Measurements from ENCODE around the gene CDCP1.
"Not testable (repeated sequence)": the region's sequence is repeated elsewhere in the genome, so short reads cannot be mapped to it uniquely, and the experiment has no call there.

The CDCP1 gene

GRCh38 chr3:45053805-45054195 lies 92.4 kb downstream of the CDCP1 start:
- DNase-seq, result not testable (repeated sequence)

DNA sequence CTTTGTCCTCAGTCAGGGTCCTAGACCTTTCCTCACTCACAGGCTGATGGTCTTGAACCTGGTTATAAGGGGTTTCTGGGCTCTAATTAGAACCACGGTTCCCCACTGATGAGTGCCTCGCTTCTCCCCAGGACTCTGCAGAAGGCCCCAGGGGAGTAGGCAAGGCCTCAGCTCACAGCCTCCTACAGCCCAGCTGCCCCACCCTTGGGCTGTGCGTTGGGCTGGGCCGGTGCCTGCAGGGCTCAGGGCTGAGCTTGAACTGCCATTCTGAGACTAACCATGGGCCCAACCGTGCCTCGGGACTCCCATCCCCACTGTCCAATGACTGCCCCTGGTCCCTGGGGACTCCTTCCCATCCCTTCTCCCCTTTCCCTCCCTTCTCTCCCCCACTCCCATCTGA lies 94.5 kb downstream of the CDCP1 start:
- no peak for DNase-seq

GRCh38 chr3:45049807-45050206 lies 96.4 kb downstream of the CDCP1 start:
- no peak for DNase-seq

GRCh38 chr3:45048244-45048643 lies 97.9 kb downstream of the CDCP1 start:
- DNase-seq, result no peak

DNA sequence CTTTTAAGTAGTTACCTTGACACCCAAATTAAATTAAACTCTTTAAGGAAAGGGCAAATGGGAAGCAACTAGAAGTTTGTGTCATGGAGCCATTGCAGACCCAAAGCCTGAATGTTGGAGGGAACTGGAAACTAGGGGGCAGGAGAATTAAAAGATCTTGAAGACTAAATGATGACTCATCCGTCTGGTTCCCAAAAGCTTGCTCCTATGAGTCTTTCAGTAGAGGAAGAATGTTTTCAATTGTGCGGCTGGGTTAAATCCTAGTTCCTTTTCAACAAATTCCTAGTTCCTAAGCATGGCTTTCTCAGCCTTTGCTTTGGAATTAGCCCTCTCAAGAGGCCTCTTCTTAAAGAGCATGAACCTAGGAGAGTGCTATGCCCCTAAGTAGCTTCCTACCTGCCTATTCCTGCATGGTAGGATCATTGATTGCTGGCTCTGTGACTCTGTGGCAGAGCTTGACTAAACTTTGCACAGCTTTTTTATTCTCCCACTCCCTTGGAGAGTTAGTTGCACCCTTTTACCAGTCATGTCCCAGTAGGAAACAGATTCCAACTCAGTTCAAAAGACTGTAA lies 102.4 kb downstream of the CDCP1 start:
- no peak for DNase-seq

DNA sequence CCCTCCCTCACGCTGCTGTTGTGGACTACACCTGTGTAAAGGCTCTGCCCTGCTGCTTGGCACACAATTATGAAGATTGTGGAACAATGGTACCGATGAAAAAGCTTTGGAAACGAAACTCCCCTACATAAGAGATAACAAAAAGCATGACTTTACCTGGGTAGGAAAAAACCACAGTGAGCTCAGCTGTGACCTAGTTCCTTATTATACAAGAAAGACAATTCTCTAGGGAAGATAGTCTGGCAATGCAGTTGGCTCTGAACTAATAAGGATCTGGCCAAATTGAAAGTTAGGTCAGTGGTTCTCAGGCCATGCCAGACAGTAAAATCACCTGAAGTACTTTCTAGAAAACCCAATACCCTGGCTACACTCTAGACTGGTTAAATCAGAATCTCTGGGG lies 104.0 kb downstream of the CDCP1 start:
- DNase-seq, result no peak

DNA sequence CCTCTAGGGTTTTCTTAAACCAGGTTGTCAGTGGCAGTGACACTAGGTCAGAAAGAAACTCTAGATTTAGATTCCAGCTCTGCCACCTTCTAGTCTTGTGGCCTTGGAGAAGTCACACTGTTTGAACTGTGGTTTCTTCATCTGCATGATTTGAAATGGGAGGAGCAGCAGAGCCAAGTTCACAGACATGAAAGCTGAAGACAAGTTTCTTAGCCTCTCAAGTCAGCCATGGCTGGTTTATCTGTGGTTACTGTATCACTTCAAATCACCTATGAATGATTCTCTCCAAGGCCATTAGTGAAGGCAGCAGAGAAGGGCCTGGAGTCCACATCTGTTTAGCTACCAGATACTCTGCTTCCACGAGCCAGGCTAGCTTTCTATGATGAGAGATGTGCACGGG lies 104.5 kb downstream of the CDCP1 start:
- no peak for DNase-seq

GRCh38 chr3:45037720-45038455 lies 108.3 kb downstream of the CDCP1 start:
- peak; percentile 69 for DNase-seq

DNA sequence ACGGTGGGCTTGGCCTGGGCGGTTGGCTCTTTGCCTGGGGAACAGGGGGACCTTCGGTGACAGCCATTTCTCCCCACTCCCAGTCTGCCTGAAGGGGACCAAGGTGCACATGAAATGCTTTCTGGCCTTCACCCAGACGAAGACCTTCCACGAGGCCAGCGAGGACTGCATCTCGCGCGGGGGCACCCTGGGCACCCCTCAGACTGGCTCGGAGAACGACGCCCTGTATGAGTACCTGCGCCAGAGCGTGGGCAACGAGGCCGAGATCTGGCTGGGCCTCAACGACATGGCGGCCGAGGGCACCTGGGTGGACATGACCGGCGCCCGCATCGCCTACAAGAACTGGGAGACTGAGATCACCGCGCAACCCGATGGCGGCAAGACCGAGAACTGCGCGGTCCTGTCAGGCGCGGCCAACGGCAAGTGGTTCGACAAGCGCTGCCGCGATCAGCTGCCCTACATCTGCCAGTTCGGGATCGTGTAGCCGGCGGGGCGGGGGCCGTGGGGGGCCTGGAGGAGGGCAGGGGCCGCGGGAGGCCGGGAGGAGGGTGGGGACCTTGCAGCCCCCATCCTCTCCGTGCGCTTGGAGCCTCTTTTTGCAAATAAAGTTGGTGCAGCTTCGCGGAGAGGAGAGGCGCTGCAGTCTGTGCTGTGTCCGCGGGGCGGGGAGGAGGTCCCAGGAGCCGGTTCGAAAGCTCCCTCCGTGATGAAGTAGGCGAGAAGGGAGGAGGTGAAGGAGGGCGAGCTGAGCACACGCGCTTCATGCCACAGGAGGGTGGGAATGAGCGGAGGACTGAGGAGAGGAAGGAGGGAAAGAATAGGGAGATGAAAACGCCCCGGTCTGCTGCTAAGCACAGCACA lies 110.5 kb downstream of the CDCP1 start:
- DNase-seq, result no peak

DNA sequence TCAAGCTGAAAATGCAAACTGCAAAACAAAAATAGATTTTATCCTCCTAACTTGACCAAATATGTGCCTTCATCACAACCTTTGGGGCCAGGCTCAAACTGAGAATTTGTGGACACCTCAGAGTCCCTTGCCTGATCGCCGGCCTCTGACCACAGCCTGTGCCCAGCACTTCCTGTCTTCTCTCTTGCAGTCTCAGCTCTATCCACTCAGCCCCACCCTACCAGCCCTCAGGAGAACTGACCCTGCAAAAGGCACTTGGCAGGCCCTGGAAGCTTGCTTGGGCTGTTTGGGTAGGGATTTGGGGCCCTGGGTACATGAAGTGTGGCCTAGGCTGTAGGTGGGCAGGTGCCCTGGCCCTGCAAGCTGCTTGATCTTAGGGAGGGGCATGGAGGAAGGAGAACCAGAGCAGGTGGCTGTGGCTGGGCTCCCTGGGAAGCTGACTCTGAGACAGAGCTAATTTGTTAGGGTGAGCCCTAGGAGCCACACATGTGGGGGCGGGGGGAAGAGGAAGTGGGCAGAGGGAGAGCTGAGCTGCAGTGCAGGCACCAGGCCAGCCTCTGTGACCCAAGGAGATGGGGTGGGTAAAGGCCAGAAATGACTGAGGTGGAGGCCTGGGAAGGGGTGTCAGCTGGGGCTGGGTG lies 111.4 kb downstream of the CDCP1 start:
- DNase-seq, result no peak

DNA sequence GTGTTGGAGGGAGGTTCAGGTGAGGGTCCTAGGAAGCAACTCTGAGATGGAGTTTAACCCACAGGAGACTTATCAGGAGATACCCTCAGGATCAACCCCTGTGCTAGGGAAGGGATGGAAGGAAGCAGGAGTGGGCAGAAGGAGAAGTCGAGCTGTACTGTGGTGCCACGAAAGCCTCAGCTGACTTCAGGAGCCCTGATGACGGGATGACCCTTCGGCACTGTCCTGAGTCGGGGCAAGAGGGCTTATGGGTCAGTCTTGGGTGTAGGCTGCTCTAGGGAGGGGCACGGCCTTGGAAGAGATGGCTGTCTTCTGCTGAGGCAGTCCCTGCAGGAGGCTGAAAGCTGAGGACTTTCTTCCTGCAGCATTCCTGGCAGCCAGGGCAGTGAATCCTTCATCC lies 112.4 kb downstream of the CDCP1 start:
- no peak for DNase-seq
